Dermis blood vessel endothelial cell (primary cell): ENCODE measurements around the gene KRTAP19-1. TPM values are rescaled to one million over a fixed set of nuclear protein-coding genes. Genes with fewer than 3 reads are reported as not detected.
"Not testable (repeated sequence)": the region's sequence is repeated elsewhere in the genome, so short reads cannot be mapped to it uniquely, and the experiment has no call there.

Experiments used
- DNase-seq: peaks from one replicate; pipeline ENCODE4 v3.0.0; 2010
- total RNA-seq: library from RNA; depleted of rRNA; stranded (reverse); fragments of >200 nt; gene quantifications from 2 replicates; pipeline ENCODE4 v1.2.3, GENCODE V29; 2014

The KRTAP19-1 gene
- total RNA-seq = not detected in 2 replicates

- DNase-seq = no peak
Observed at GRCh38 chr21:30480145-30480544, at the start of gene KRTAP19-1. TSS of gene KRTAP19-1 (minus strand) at chr21:30480367. CDS start at chr21:30480317, 50 bp downstream.

DNA sequence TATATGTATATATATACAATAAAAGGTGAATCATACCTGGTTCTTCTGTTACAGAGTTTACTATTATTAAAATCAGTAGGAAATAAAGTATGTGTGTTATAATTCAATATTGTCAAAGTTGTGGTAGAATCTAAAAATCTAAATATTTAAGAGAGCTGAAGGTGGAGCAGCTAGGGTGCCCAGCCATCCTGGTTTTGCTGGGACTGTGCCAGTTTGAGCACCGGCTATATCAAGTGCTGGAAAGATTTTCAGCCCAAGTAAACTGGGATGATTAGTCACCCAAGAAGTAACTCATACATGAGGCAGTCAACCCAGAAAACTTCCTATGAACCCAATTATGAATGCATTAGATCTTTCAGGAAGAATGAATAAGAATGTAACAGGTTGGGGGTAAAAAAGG lies 38.7 kb upstream of the KRTAP19-1 start:
- DNase-seq = no peak

DNA sequence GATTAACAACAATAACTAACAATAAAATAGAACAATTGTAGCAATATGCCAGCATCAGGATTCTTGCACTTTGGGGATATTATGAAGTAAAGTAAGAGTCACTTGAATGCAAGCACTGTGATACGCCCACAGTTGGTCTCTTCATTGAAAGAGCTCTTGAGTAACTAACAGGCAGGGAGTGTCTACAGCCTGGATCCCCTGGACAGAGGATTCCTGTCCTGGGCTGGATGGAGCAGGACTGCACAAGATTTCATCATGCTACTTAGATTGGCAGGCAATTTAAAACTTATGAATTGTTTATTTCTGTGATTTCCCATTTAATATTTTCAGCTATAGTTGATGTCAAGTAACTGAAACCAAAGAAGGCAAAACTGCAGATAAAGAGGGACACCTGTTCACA lies 35.5 kb upstream of the KRTAP19-1 start:
- no peak for DNase-seq

GRCh38 chr21:30505621-30506205 lies 25.5 kb upstream of the KRTAP19-1 start:
- DNase-seq = not testable (repeated sequence)

DNA sequence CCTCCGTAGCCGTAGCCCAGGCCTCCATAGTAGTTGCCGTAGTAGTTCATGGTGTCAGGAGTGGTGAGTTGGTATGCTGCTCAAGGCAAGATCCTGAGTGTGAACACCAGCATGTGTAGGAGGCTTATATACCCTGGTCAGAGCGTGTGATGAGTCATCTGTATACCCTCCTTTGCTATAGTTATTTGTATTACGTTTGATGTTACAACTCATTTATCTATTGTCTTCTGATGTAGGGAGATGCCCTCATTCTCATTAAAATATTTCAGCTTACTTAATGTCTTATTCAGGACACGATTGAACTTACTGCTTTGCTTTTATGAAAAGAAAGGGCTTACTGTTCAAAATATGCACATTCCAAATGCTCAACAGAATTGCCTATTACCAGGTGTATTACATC lies 21.9 kb upstream of the KRTAP19-1 start, which contains the start of gene KRTAP19-5:
KRTAP19-5 (minus strand) TSS at position 101 of the 400 bp plus-strand sequence; CDS start at position 50, 51 bp downstream.
- no peak for DNase-seq

DNA sequence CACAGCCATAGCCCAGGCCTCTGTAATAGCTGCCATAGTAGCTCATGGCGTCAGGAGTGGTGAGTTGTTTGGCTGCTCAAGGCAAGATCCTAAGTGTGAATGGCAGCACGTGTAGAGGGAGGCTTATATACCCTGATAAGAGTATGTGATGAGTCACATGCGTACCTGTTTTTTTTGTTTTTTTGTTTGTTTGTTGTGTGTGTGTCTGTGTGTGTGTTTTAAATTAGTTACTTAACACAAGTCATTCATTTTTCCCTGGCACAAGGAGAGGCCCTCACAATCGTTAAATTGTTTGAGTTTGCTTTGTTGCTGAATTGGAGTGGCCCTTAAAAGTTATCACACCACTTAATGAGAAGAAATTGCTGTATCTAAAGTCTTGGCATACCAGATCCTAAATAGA lies 16.9 kb upstream of the KRTAP19-1 start, which contains the start of gene KRTAP19-4:
KRTAP19-4 (minus strand) TSS at position 101 of the 400 bp plus-strand sequence; CDS start at position 46, 55 bp downstream.
- no peak for DNase-seq

DNA sequence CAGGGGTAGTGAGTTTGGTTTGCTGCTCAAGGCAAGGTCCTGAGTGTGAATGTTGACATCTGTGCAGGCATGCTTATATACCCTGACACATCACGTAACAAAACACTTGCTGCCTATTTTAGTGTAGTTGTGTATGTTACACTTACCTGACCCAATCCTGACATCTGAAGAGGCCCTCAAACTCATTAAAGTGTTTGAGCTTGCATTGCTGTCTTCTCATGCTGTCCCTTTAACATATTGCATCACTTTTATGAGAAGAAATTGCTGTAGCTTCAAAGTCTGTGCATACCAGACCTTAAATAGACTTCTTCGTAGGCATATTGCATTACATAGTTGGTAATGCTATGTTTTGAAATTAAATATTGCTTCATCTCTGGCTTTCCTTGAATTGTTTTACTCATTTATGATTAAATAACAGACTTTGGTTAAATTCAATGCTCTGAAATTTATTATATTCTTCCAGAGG lies 11.8 kb upstream of the KRTAP19-1 start, which contains the start of gene KRTAP19-3:
KRTAP19-3 (minus strand) TSS at position 51 of the 466 bp plus-strand sequence. CDS start 56 bp downstream, outside the sequence.
- no peak for DNase-seq

- DNase-seq = no peak
Observed at GRCh38 chr21:30487336-30487735, 7.2 kb upstream of the KRTAP19-1 start, which contains the start of gene KRTAP19-2. TSS of gene KRTAP19-2 (minus strand) at chr21:30487436. CDS start at chr21:30487348, 88 bp downstream.

GRCh38 chr21:30486180-30486579 lies 6.0 kb upstream of the KRTAP19-1 start:
- DNase-seq = no peak

GRCh38 chr21:30482130-30482529 lies 2.0 kb upstream of the KRTAP19-1 start:
- DNase-seq = no peak

GRCh38 chr21:30479259-30479658 lies 908 bp downstream of the KRTAP19-1 start:
- DNase-seq = no peak

- DNase-seq = no peak
Observed at GRCh38 chr21:30478004-30478403, 2.2 kb downstream of the KRTAP19-1 start.

GRCh38 chr21:30468900-30469714 lies 11.1 kb downstream of the KRTAP19-1 start:
- DNase-seq = no peak

GRCh38 chr21:30463713-30464112 lies 16.5 kb downstream of the KRTAP19-1 start:
- DNase-seq = no peak

DNA sequence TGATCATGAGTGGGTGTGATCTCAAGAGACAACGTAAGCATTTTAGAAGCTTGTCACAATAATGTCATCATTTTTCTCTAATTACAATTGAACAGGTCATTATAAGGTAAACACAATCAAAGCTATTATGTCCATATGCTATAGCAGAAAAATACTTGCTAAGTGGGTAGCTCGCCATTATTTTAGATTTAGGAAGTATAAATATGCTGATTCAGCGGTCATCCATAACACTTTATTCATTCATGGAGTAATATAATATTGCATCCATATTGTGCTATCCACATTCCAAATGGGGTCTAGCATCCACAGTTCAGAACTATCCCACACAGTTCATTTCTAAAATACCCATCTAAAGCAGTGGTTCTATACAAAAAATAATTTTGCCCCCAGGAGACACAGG lies 31.7 kb downstream of the KRTAP19-1 start:
- DNase-seq = no peak

DNA sequence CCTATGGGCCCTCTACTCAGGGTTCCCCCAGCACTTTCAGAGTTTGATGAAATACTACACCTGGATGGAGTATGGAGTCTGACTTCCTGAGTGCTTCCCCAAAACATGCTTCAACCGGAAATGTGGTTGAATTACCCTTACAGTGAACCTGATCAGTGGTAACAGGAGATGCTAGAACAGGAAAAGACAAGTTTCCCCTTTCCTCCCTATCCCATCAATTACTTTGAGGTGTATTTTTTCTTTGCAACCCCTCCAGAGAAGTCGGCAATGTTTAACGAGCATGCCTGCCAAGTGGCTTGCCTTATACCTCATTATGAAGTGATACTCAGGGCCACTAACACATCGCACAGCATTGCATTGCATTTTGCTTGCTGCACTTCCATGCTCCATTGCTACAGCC lies 33.1 kb downstream of the KRTAP19-1 start:
- DNase-seq = no peak

DNA sequence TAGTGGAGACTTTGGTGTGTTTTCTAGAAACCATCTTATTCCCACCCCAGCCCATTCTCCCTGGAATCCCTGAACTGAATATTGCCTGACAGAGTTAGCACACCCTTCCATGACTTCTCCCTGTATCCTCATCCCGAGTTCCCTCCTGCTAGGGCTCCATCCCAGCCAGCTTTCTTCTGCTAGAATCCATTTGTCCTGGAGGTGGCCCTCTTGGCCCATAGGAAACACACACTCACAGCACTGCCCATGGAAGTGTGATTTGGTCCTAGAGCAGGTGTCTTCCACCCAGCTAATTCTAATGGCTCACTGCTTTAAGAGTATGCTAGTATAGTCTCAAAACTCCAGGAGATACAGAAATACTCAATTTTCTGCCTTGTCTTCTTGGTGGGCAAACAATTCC lies 36.0 kb downstream of the KRTAP19-1 start:
- no peak for DNase-seq

DNA sequence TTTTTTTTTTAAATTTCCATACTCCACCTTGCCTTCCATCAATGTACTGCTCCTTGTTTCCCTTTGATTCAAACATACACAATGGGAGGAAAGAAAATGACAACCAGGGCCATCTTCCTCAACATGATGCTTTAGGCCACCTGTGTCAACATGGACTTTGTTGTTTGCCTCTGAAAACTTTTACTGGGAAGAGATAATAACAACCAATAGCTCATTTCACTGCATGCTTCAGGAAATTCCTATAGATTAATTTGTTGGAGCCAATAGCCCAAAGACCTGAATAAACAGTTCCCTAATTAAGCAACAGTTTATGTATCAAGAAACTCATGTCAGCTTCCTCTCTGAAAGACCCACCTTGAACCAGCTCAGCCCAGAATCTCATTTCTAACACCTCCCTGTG lies 36.9 kb downstream of the KRTAP19-1 start:
- no peak for DNase-seq

DNA sequence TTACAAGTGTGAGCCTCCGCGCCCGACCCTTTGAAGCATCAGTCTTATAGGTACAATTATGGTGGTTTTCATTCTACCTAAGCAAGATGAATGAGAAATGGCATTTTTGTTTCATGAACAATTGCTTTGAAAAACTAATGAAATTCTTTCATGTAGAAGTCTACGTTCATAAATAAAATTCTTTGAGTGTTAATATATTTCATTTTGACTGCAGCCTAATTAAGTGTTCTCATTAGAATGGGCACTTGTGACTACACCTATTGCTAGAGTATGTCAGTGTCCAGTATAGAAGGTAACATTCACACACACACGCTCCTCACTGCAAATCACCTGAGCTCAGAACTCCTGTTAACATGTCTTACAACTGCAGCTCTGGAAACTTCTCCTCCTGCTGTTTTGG lies 40.2 kb downstream of the KRTAP19-1 start, which contains the start of gene KRTAP15-1:
KRTAP15-1 (plus strand) TSS at position 301 of the 400 bp plus-strand sequence; CDS start at position 354, 53 bp downstream.
- no peak for DNase-seq

GRCh38 chr21:30437010-30437565 lies 43.1 kb downstream of the KRTAP19-1 start:
- DNase-seq = no peak

DNA sequence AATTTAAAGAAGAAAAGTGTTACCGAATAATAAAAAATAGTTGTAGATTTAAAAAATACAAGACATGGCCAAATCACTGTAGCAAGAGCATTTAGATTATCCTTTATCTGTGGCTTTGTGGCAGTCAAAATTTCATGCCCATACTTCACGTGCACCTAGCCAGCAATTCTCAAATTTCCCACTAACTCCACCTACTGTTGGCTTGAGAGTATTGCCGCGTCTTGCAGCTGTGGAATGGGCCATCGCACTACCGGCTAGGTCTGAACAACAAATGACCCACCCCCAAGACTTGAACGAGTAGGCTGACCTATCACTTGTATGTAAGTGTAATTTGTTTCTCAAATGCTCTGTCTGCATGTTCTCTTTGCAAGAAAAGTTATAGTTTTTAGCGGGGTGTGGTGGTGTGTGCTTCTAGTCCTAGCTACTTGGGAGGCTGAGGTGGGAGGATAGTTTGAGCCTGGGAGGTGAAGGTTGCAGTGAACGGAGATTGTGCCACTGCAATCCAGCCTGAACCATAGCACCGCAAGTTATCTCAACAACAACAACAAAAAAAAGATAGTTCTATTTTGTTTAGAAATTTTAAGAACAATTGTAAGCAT lies 46.0 kb downstream of the KRTAP19-1 start:
- peak; percentile 9 for DNase-seq

DNA sequence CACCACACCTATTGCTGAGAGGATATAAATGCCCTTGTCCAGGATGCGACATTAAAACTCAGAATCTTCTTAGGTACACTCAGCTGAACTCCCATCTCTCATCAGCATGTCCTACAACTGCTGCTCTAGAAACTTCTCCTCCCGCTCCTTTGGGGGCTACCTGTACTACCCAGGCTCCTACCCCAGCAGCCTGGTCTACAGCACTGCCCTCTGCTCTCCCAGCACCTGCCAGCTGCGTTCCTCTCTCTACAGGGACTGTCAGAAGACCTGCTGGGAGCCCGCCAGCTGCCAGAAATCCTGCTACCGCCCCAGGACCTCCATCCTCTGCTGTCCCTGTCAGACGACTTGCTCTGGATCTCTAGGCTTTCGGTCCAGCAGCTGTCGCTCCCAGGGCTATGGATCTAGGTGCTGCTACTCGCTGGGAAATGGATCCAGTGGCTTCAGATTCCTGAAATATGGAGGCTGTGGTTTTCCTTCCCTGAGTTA lies 50.0 kb downstream of the KRTAP19-1 start, which contains the start of gene KRTAP13-4:
KRTAP13-4 (plus strand) TSS at position 51 of the 486 bp plus-strand sequence; CDS start at position 107, 56 bp downstream.
- no peak for DNase-seq
